HG02970 (cell line): Measurements from ENCODE around the gene POLR3E.

Experiments used
- ATAC-seq: cut with Tn5 transposase; IDR thresholded peaks from one replicate; pipeline ENCODE4 v1.9.1; 2021; ENCODE audit warnings: mild to moderate bottlenecking, moderate library complexity, moderate number of reproducible peaks; ENCODE audit not compliant: unreplicated experiment, low FRiP score

The POLR3E gene

DNA sequence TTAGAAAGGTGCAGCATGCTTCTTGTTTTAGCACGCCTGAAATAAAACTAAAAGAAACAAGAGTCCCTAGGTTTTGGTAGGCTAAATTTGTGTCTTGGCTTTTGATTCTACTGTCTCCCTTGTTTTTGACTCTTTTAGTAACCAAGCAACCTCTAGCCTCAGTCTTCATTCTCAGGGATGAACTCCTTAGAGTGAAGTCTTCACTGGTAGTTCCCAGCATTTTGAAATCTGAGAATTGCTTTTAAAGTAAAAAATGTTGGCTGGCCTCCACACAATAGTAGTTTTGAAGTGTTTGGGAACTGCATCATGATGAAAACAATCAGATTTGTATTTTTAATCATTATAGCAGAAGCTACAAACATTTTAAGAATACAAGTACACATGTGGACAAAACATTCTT, 83.3 kb downstream of the POLR3E start:
- no peak for ATAC-seq

DNA sequence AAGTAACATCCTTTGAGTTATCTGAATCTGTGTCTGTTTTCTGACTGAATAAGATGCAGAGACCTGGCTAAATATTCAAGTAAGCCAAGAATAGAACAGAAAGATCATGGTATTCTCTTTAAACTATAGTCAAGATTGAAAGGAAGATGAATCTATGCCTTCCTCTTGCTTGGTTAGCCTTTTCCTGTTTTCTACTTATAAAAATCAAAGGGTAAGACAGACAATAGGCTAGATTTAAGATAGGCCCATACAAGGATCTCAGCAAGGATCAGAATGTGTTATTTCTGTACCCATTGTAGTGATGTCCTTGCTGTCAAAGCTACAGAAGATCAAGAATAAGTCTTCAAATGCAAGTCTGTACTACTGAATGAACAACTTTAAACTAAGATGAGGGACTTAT, 84.2 kb downstream of the POLR3E start:
- ATAC-seq = no peak

DNA sequence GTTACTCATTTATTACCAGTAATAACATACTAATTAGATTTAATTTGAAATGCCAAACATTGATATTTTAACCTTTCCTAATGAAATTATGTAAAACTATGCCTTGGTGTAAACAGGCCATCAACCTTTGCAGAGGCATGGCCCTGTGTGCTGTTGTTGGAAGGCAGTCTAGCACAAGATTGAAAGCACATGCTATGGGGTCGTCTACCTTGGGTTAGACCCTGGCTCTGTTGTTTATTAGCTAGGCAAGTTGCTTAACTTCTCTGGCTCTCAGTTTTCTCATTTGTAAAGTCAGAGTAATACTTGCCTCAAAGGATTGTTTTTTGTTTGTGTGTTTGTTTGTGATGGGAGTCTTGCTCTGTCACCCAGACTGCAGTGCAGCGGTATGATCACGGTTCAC, 86.6 kb downstream of the POLR3E start:
- no peak for ATAC-seq
